KMS-11 (cell line): ENCODE results near the gene SMPD3.

Source experiments
- H2AFZ ChIP-seq: fragments of 200-600 bp; sonication (generic); 2 replicates; pipeline ENCODE4 v1.6.1; 2016; ENCODE audit warnings: antibody characterized with exemption, mixed run types, low read depth
- H3K27ac ChIP-seq: fragments of 200-600 bp; sonication (generic); 2 replicates; pipeline ENCODE4 v1.6.1; 2016; ENCODE audit warnings: mild to moderate bottlenecking, mixed run types
- H3K27me3 ChIP-seq: fragments of 200-600 bp; sonication (generic); 2 replicates; pipeline ENCODE4 v1.6.1; 2017; ENCODE audit warnings: mild to moderate bottlenecking, low read depth, mixed run types, moderate library complexity; ENCODE audit not compliant: insufficient read depth
- H3K36me3 ChIP-seq: fragments of 200-600 bp; sonication (generic); 2 replicates; pipeline ENCODE4 v1.6.1; 2017; ENCODE audit warnings: mild to moderate bottlenecking, mixed run types; ENCODE audit not compliant: insufficient read depth
- H3K4me1 ChIP-seq: fragments of 200-600 bp; sonication (generic); 2 replicates; pipeline ENCODE4 v1.6.1; 2016; ENCODE audit warnings: mild to moderate bottlenecking, low read depth, mixed run types; ENCODE audit not compliant: poor library complexity, severe bottlenecking
- H3K4me2 ChIP-seq: fragments of 200-600 bp; sonication (generic); 2 replicates; pipeline ENCODE4 v1.7.0; 2016; ENCODE audit warnings: mild to moderate bottlenecking, mixed run types
- H3K4me3 ChIP-seq: fragments of 200-600 bp; sonication (generic); IDR thresholded peaks from 2 replicates; pipeline ENCODE4 v1.6.1; 2017; ENCODE audit warnings: low read depth, low read length, mixed read lengths; ENCODE audit not compliant: insufficient read depth
- H3K79me2 ChIP-seq: fragments of 200-600 bp; sonication (generic); 2 replicates; pipeline ENCODE4 v1.6.1; 2016; ENCODE audit warnings: low read depth, mixed run types; ENCODE audit not compliant: insufficient read depth
- H3K9ac ChIP-seq: fragments of 200-600 bp; sonication (generic); 2 replicates; pipeline ENCODE4 v1.6.1; 2016; ENCODE audit warnings: mild to moderate bottlenecking, mixed run types
- H4K20me1 ChIP-seq: fragments of 200-600 bp; sonication (generic); 2 replicates; pipeline ENCODE4 v1.6.1; 2016; ENCODE audit warnings: mild to moderate bottlenecking, mixed run types; ENCODE audit not compliant: insufficient read depth
- TF ChIP-seq, protein P1 (sequence below): fragments of 200-600 bp; sonication (generic); conservative IDR thresholded peaks from 2 replicates; pipeline ENCODE4 v1.6.1; 2017; ENCODE audit warnings: low read depth, mild to moderate bottlenecking, antibody characterized with exemption, low read length, moderate library complexity, mixed read lengths

Gene SMPD3

GRCh38 chr16:68451676-68452075 is 3.4 kb upstream of the SMPD3 start:
- Histone ChIP-seq H3K79me2 (no peaks in the 10 kb centered on the region), H3K4me1 (peaks cover 7% of the 10 kb centered on the region), H3K27ac (no peak overlapping the region), H3K9ac (no peak overlapping the region), H3K36me3 (no peaks in the 10 kb centered on the region), H3K4me3 (no peak overlapping the region), H2AFZ (no peak overlapping the region), H4K20me1 (no peaks in the 10 kb centered on the region), H3K27me3 (no peaks in the 10 kb centered on the region), H3K4me2 (no peak overlapping the region)
- TF ChIP-seq, protein P1, sequence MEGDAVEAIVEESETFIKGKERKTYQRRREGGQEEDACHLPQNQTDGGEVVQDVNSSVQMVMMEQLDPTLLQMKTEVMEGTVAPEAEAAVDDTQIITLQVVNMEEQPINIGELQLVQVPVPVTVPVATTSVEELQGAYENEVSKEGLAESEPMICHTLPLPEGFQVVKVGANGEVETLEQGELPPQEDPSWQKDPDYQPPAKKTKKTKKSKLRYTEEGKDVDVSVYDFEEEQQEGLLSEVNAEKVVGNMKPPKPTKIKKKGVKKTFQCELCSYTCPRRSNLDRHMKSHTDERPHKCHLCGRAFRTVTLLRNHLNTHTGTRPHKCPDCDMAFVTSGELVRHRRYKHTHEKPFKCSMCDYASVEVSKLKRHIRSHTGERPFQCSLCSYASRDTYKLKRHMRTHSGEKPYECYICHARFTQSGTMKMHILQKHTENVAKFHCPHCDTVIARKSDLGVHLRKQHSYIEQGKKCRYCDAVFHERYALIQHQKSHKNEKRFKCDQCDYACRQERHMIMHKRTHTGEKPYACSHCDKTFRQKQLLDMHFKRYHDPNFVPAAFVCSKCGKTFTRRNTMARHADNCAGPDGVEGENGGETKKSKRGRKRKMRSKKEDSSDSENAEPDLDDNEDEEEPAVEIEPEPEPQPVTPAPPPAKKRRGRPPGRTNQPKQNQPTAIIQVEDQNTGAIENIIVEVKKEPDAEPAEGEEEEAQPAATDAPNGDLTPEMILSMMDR = no peak

GRCh38 chr16:68450741-68451255 is 2.5 kb upstream of the SMPD3 start:
- Histone ChIP-seq H3K27ac (no peak overlapping the region), H2AFZ (no peak overlapping the region), H3K79me2 (no peaks in the 10 kb centered on the region), H3K4me2 (no peak overlapping the region), H3K27me3 (no peaks in the 10 kb centered on the region), H3K4me3 (no peak overlapping the region), H3K36me3 (no peaks in the 10 kb centered on the region), H4K20me1 (no peaks in the 10 kb centered on the region), H3K9ac (no peak overlapping the region), H3K4me1 (peaks cover 7% of the 10 kb centered on the region)
- TF ChIP-seq, protein P1 = no peak

- peak overlapping the region; percentile 93 for H3K4me2 ChIP-seq
Observed at GRCh38 chr16:68447653-68448359, 502 bp downstream of the SMPD3 start.

DNA sequence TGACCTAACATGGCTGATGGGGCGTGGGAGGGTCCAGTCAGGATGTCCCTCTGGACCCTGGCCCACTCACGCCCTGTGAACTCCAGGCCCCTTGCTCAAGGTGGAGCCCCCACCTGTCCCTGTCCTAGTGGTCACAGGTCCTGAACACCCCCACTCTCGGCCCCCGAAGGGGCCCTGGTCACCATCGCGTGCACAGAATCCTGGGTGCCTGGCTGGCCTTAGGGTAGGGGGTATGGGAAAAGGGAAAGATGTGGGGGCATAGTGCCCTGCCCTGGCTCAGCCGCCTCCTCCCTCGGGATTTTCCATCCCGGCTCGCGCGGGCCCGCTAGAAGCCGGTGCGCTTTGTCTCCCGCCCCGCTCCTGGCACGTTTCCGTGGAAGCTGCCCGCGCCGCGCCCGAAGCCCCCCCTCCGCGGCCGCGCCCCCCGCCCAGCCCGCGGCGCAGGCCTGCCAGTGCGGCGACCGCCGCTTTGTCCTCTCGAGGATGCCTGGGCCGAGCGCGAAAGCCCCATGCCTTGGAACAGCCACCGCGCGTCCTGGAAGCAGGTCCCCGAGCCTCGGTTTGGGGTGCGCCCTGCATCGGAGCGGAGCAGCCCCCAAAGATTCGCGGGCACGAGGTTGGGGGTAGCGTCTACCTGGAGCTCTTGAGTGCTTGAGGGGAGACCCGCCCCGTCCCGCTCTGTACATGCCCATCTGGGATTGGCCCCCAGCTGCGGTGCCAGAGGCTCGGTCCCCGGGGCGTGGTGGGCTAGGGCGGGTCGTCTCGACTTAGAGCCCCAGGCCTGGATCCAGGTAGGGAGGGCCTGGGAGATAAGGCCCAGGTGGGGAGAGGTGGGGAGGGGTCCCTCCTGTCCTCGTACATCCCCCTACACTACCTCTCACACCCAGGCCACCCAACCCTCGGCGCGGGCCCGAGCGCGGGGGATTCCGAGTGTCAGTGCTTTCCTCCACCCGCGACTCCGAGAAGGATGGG is 1.3 kb downstream of the SMPD3 start:
- Histone ChIP-seq H3K9ac (no peak overlapping the region), H3K4me2 (peak overlapping the region; percentile 93; the same call in 1 of the 2 replicates), H3K27ac (no peak overlapping the region), H3K79me2 (no peaks in the 10 kb centered on the region), H4K20me1 (no peaks in the 10 kb centered on the region), H3K4me1 (peaks cover 7% of the 10 kb centered on the region), H3K36me3 (no peaks in the 10 kb centered on the region), H2AFZ (no peak overlapping the region), H3K4me3 (no peak overlapping the region), H3K27me3 (no peaks in the 10 kb centered on the region)
- TF ChIP-seq, protein P1 = no peak

More at GRCh38 chr16:68447653-68448359, 502 bp downstream of the SMPD3 start:
- H3K9ac ChIP-seq = no peak overlapping the region
- no peaks in the 10 kb centered on the region for H3K79me2 ChIP-seq
- peaks cover 7% of the 10 kb centered on the region for H3K4me1 ChIP-seq
- H3K4me3 ChIP-seq = no peak overlapping the region
- peak overlapping the region; percentile 2; the same call in 1 of the 2 replicates for H2AFZ ChIP-seq
- H3K27me3 ChIP-seq = no peaks in the 10 kb centered on the region
- H3K27ac ChIP-seq = no peak overlapping the region
- no peaks in the 10 kb centered on the region for H3K36me3 ChIP-seq
- TF ChIP-seq, protein P1 = no peak
- no peaks in the 10 kb centered on the region for H4K20me1 ChIP-seq
